GM12873 (cell line): ENCODE data around the gene ZNF710.

Source experiments
- CTCF ChIP-seq: IDR thresholded peaks from 2 replicates; pipeline ENCODE4 v1.5.1; 2012; ENCODE audit warnings: low read depth, mild to moderate bottlenecking, moderate library complexity, low read length, control low read depth; ENCODE audit not compliant: insufficient read depth; ENCODE audit errors: missing control alignments

ZNF710 gene

DNA sequence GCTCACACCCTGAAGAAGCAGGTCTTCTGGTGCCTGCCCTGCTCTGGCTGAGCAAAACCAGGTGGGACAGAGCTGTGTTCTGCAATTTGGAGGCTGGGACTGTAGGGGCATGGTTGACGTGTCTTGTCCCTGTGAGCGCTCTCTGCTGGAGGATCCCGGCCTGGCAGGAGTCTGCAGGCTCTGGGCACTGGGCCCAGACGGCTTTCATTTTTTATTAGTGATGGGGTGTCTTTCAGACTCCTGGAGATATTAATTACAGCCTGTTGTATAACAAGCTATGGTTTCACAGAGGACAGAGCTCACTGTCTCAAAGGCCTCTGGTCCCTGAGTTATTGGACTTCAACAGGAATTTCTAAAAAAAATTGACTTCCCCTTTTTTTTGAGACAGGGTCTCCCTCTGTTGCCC, 29.5 kb upstream of the ZNF710 start:
- peak; percentile 80 for TF ChIP-seq CTCF

GRCh38 chr15:89972085-89972484, 29.0 kb upstream of the ZNF710 start:
- TF ChIP-seq CTCF: no peak

GRCh38 chr15:89975482-89976245, 25.5 kb upstream of the ZNF710 start:
- no peak for TF ChIP-seq CTCF

- TF ChIP-seq CTCF: no peak
These were observed 24.9 kb upstream of the ZNF710 start for GRCh38 chr15:89976246-89976600.

DNA sequence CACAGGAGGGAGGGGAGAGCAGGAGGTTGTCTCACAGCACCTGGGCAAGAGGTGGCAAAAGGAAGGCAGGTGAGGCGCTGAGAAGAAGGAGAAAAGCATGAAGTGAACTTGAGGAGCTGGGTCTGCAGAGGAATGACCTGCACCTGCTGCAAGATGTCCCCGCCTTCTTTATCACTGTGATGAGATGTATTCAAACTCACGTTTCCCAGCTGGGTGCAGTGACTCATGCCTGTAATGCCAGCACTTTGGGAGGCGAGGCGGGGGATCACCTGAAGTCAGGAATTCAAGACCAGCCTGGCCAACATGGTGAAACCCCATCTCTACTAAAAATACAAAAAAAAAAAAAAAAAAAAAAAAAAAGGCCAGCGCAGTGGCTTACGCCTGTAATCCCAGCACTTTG, 22.2 kb upstream of the ZNF710 start:
- TF ChIP-seq CTCF: no peak

- no peak for TF ChIP-seq CTCF
These were observed 20.2 kb upstream of the ZNF710 start for GRCh38 chr15:89980896-89981295.

GRCh38 chr15:89982315-89983055, 18.6 kb upstream of the ZNF710 start:
- no peak for TF ChIP-seq CTCF
